Stimulated activated CD8-positive, alpha-beta memory T cell treated with anti-CD3 and anti-CD28 coated beads, Interleukin-12 subunit alpha, Interleukin-12 subunit beta, amount 100 ng/mL, for 1 hour (primary cell): ENCODE results near the gene PTGDR2.

ENCODE experiments used
- DNase-seq: peaks from one replicate; pipeline ENCODE4 v3.0.0-alpha.2; 2020; ENCODE audit warnings: low read depth

Gene PTGDR2

DNA sequence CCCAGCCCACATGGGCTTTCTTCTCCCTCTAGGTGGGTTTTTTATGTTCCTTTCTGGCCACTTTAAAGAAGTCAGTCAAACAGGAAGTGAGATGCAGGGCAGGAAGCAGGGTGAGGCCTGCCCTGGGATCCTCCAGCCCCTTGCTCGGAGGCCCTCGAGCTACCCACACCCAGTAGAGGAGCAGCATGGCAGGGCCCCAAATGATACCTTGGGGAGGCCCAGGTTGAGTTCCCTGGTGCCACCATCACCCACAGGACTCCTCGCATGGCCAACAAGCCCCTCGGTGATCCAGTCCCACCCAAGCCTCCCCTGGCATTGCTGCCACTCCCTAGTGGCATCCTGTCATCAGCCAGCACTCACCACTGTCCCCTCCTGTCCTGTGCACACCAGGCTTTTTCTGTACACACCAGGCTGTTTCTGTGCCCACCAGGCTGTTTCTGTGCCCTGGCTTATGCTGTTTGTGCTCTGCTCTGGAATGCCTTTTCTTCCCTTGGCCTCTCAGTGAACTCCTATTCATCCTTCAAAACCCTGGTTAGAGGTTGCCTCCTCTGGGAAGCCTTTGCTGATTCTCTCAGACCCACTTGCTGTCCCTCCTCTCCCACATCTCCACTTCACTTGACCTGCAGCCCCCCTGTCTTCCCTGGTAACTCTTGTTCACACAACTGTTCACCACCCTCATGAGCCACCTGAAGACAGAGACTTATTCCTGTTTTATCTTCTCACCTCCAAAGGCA lies 3.1 kb upstream of the PTGDR2 start:
- DNase-seq = no peak

GRCh38 chr11:60858236-60858635 lies 2.5 kb upstream of the PTGDR2 start:
- DNase-seq = no peak

DNA sequence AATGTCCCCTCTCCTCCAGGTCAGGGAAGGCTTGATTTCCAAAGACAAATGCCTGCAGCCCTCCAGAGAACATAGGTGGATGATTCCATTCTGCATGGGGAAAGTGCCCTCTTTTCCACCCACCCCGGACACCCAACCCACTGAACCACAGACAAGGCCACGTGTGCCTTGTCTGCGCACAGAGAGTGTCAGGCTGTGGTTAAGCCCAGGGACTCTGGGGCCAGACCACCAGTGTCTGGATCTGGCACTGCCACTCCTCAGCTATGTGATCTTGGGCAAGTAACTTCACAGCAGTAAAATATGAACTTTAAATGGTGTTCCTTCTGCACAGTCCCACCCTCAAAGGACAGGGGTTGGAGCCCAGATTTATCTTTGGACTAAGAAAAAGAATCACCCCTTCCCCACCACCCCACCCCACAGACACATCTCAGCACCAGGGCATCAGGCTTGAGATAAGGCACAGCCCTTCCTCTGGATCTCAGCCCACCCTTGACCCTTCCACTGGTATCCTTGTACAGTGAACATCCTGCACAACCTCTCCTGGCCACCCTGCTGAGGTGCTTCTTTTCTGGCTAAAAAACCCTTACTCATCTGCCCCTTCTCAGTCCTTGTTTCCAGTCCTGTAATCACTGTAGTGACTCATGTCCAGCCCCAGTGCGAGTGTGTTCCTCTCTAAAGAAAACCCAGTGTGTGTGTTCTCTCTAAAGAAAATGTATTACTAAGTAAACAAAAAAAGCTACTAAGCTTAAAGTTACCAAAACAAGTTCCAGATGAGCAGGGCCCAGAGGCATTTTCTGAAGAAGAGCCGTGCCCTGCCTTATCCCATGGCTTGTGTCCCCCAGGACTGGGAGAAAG lies 1.9 kb upstream of the PTGDR2 start:
- no peak for DNase-seq

GRCh38 chr11:60854847-60855725 lies 664 bp downstream of the PTGDR2 start:
- DNase-seq = no peak

GRCh38 chr11:60854140-60854846 lies 1.5 kb downstream of the PTGDR2 start:
- DNase-seq = no peak

- DNase-seq = no peak
Measured at GRCh38 chr11:60852982-60853950, 2.5 kb downstream of the PTGDR2 start.

DNA sequence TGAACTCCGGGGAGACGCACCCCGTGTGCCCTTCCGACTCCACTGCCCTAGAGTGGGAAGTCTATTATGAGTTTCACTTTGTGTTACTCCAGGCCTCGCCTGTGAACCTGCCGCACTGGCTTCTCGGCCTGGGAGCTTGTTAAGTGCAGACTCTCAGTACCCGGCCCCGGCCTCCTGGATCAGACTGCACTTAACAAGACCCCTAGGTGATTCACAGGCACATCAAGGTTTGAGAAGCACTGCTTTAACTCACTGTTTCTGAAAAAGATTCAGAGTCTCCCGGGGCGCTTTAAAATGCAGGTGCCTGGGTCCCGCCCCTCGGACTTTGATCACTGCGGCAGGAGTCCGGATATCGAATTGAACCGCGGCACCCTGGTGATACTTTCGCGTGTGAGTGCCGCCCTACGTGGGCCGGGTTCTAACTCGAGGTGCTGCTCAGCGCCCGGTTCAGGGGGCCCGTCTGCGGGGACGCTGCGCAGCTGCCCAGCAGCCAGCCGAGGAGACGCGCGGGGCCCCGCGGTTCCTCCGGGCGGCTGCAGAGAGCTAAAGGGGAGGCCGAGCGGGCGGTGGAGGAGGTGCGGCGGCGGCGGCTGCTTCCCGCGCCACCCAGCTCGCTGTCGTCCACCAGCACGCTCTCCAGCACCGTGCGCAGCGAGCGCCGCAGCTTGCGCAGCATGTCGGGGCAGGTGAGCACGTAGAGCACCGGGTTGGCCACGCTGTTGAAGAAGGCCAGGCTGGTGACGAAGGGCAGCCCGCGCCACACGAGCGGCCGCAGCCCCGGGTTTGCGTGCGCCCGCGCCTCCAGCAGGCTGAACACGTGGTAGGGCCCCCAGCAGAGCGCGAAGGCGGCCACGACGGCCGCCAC lies 3.4 kb downstream of the PTGDR2 start:
- no peak for DNase-seq

DNA sequence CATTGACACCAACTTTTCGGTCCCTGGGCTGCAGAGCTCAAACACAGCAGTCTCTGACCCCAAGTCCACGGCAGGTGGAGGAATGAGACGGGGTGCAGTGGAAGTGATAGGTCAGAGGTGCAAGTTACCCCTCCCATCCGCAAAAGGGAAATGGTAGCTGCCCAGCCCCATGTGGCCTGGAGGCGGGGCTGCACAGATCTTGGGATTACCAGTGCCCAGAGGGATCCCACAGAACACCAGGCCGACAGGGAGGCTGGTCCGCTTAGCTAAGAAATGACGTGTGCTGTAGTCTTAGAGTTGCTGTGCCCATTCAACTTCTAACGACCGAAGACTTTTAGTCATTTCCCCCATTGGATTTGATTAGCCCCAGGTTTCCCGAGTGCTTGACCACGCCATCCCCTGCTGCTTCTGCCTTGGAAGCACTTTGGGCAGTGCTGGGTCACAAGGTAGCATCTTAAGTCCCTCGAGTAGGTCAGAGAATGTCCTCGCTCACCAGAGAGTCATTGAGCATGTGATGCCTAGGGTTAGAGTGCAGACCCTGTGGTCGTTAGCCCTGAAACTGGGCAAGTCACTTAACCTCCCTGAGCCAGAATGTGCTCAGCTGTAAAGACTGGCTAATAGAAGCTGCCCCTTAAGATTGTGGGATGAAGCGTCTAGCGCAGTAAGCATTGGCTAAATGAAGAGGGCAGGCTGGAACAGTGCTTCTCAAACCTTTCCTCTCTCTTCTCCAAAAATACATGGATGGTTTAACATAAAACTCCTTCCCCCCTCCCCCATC lies 4.2 kb downstream of the PTGDR2 start:
- no peak for DNase-seq

DNA sequence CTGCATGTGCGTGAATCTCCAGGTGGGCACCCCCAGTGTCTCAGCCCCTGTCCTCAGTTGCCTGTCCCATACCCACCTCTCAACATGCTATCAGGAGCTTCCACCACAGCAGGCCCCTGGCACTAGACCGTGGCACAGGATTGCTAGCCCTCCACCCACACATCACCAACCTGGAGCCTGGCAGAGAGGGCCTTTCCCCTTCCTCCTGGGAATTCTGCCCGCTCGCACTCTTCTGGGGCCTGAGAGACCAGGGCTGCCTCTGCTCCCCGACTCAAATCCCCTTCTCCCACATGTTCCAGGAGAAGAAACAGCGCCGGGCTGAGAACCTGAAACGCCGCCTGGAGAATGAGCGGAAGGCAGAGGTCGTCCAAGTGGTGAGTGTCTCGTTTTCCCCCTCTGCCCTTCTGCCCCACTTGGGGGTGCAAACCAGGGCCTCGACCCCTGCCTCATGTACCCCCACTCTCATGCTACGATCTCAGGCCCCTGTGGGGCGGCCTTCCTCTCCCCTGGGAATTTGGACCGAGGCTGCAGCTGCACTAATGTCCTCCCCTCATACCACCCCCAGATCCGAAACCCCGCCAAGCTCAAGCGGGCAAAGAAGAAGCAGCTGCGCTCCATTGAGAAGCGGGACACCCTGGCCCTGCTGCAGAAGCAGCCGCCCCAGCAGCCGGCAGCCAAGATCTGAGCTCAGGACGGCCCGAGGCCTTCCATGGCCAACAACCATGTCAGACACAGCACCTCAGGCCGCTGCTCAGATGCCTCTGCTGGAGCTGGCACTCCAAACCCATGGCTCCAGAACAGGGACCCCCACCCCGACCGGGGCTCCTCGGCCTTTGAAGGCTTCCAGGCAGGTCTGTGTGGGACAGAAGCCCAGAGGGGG lies 5.9 kb downstream of the PTGDR2 start:
- DNase-seq = no peak

GRCh38 chr11:60848714-60849151 lies 7.0 kb downstream of the PTGDR2 start:
- no peak for DNase-seq

GRCh38 chr11:60847896-60848295 lies 7.9 kb downstream of the PTGDR2 start:
- no peak for DNase-seq

- DNase-seq = no peak
Measured at GRCh38 chr11:60847281-60847680, 8.5 kb downstream of the PTGDR2 start.

DNA sequence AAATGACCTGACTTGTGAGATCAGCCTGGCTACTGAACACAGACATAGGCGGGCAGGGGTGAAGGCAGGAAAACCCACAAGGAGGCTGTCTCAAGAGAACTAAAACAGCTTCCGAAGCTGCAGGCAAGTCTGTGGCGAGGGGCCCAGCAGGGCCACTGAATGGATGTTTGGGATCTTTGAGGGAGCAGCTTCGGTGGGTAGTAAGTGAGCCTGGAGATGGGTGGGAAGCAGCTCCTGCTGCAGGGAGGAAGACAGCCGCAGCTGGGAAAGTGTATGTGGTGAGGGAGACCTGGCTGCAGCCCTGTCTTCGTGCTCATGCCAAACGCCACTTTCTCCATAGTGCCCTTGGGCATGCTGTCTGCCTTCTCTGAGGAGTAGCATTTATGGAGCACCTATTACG lies 10.4 kb downstream of the PTGDR2 start:
- no peak for DNase-seq

GRCh38 chr11:60844870-60845221 lies 10.9 kb downstream of the PTGDR2 start:
- DNase-seq = no peak

DNA sequence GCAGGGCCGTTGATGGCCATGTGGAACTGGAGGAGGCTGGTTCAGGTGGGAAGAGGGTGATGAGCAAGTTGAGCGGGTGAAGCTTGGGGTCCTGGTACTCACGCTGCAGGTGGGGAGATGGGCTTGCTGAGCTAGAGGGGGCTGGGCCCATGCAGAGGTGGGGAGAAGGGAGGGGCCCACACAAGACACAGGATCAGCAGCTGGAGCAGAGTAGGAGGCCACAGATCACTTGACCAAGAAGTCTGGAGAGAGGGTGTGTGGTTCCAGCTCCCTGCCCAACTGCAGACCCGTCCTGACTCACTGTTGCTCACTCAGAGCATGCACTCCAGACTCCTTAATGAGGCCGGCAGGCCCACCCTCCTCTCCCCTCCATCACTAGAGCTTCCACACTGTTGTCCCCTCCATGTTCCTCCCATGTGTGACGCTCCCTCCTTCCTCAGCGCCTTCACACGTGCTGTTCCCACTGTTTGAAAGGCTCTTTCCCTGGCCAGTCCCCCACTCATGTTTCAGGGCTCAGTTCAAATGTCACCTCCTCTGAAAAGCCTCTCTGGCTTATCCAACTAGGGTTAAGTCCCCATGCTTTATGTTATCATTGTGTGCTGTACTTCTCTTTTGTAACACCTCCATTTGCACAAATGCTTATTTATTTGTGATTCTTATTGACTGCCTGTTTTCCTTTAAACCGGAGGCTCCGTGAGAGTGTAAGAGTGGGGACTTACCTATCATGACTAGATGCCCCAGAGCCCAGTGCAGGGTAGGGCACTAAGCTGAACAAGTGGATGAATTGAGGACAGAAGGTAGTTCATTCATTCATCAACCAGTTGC lies 11.5 kb downstream of the PTGDR2 start:
- DNase-seq = no peak

GRCh38 chr11:60842668-60843600 lies 12.8 kb downstream of the PTGDR2 start:
- DNase-seq = no peak
